Measurements from ENCODE around the gene DGCR2. TPM values are rescaled to one million over a fixed set of nuclear protein-coding genes. Genes with fewer than 3 reads are reported as not detected.
"Not testable (repeated sequence)": the region's sequence is repeated elsewhere in the genome, so short reads cannot be mapped to it uniquely, and the experiment has no call there.

Gene DGCR2
- total RNA-seq, 1 experiment from 2014 or later, result 41.1 TPM

- H3K9me3 ChIP-seq (ENCODE audit: low read depth, low read length, poor library complexity, severe bottlenecking), result no peaks in the 10 kb centered on the region
- no peak overlapping the region for H3K27ac ChIP-seq (ENCODE audit: low read depth, low read length, poor library complexity, severe bottlenecking)
- no peak for DNase-seq (ENCODE audit: low spot score)
- peaks cover 29% of the 10 kb centered on the region for H3K27me3 ChIP-seq (replicated peaks; ENCODE audit: insufficient read depth, low read depth, low read length, poor library complexity)
- ChIA-PET POLR2A (ENCODE audit: low non-redundant PET) (no interaction called here), CTCF (no interaction called here)
- intact Hi-C loops (cut with micrococcal nuclease; ENCODE audit: unreplicated experiment), result no loop called here
- no peaks in the 10 kb centered on the region for H3K36me3 ChIP-seq (ENCODE audit: insufficient read depth, low read length, poor library complexity, severe bottlenecking)
- BruUV-seq (replicated peaks), result no TSS peak
- TF ChIP-seq EZH2 (IDR thresholded peaks at IDR 0.05; ENCODE audit: borderline replicate concordance, low read depth, low read length, poor library complexity, severe bottlenecking) (no peak), CTCF (conservative IDR thresholded peaks at IDR 0.05; ENCODE audit: low read depth, low read length) (no peak)
- no peak overlapping the region for H3K4me3 ChIP-seq (ENCODE audit: low read depth, low read length, poor library complexity, severe bottlenecking)
- peaks cover under 1% of the 10 kb centered on the region for H3K4me1 ChIP-seq (ENCODE audit: insufficient read depth, low read length, poor library complexity, severe bottlenecking)
Observed at GRCh38 chr22:19164425-19164824, 42.2 kb upstream of the DGCR2 start.

GRCh38 chr22:19158649-19159048 is 36.4 kb upstream of the DGCR2 start:
- CTCF ChIA-PET, result interaction anchor here (0.6 kb wide), 1 partner anchor 1373 kb away, joined by 4 read pairs; no protein-coding TSS in a partner anchor
- H3K27ac ChIP-seq (ENCODE audit: low read depth, low read length, poor library complexity, severe bottlenecking); H3K4me3 ChIP-seq (ENCODE audit: low read depth, low read length, poor library complexity, severe bottlenecking); H3K4me1 ChIP-seq (ENCODE audit: insufficient read depth, low read length, poor library complexity, severe bottlenecking); H3K9me3 ChIP-seq (ENCODE audit: low read depth, low read length, poor library complexity, severe bottlenecking); H3K27me3 ChIP-seq (replicated peaks; ENCODE audit: insufficient read depth, low read depth, low read length, poor library complexity); BruUV-seq (replicated peaks); POLR2A ChIA-PET (ENCODE audit: low non-redundant PET); DNase-seq (ENCODE audit: low spot score); intact Hi-C loops (cut with micrococcal nuclease; ENCODE audit: unreplicated experiment); H3K36me3 ChIP-seq (ENCODE audit: insufficient read depth, low read length, poor library complexity, severe bottlenecking): not testable (repeated sequence)

GRCh38 chr22:19156109-19156508 is 33.9 kb upstream of the DGCR2 start:
- POLR2A ChIA-PET (ENCODE audit: low non-redundant PET); H3K36me3 ChIP-seq (ENCODE audit: insufficient read depth, low read length, poor library complexity, severe bottlenecking); intact Hi-C loops (cut with micrococcal nuclease; ENCODE audit: unreplicated experiment); H3K9me3 ChIP-seq (ENCODE audit: low read depth, low read length, poor library complexity, severe bottlenecking); BruUV-seq (replicated peaks); H3K27ac ChIP-seq (ENCODE audit: low read depth, low read length, poor library complexity, severe bottlenecking); CTCF ChIA-PET; DNase-seq (ENCODE audit: low spot score); H3K4me1 ChIP-seq (ENCODE audit: insufficient read depth, low read length, poor library complexity, severe bottlenecking); H3K4me3 ChIP-seq (ENCODE audit: low read depth, low read length, poor library complexity, severe bottlenecking): not testable (repeated sequence)
- peaks cover 26% of the 10 kb centered on the region for H3K27me3 ChIP-seq (replicated peaks; ENCODE audit: insufficient read depth, low read depth, low read length, poor library complexity)

GRCh38 chr22:19152942-19153883 is 31.0 kb upstream of the DGCR2 start:
- TF ChIP-seq EZH2 (IDR thresholded peaks at IDR 0.05; ENCODE audit: borderline replicate concordance, low read depth, low read length, poor library complexity, severe bottlenecking) (no peak), CTCF (conservative IDR thresholded peaks at IDR 0.05; ENCODE audit: low read depth, low read length) (no peak)
- POLR2A ChIA-PET (ENCODE audit: low non-redundant PET), result no interaction called here
- Histone ChIP-seq H3K4me1 (ENCODE audit: insufficient read depth, low read length, poor library complexity, severe bottlenecking) (no peaks in the 10 kb centered on the region), H3K4me3 (ENCODE audit: low read depth, low read length, poor library complexity, severe bottlenecking) (no peak overlapping the region), H3K27ac (ENCODE audit: low read depth, low read length, poor library complexity, severe bottlenecking) (no peak overlapping the region), H3K9me3 (ENCODE audit: low read depth, low read length, poor library complexity, severe bottlenecking) (no peaks in the 10 kb centered on the region), H3K36me3 (ENCODE audit: insufficient read depth, low read length, poor library complexity, severe bottlenecking) (no peaks in the 10 kb centered on the region), H3K27me3 (replicated peaks; ENCODE audit: insufficient read depth, low read depth, low read length, poor library complexity) (peaks cover 51% of the 10 kb centered on the region)
- CTCF ChIA-PET, result no interaction called here
- no peak for DNase-seq (ENCODE audit: low spot score)
- intact Hi-C loops (cut with micrococcal nuclease; ENCODE audit: unreplicated experiment), result no loop called here
- no TSS peak for BruUV-seq (replicated peaks)
